GM19043 (cell line): ENCODE measurements around the gene THSD7A.
A peak's percentile ranks its signal among the peaks of the same experiment; 100 is the strongest.

ENCODE experiments used
- ATAC-seq: cut with Tn5 transposase; IDR thresholded peaks from one replicate; pipeline ENCODE4 v1.9.1; 2021; ENCODE audit warnings: low read depth; ENCODE audit not compliant: unreplicated experiment

Gene THSD7A, protein sequence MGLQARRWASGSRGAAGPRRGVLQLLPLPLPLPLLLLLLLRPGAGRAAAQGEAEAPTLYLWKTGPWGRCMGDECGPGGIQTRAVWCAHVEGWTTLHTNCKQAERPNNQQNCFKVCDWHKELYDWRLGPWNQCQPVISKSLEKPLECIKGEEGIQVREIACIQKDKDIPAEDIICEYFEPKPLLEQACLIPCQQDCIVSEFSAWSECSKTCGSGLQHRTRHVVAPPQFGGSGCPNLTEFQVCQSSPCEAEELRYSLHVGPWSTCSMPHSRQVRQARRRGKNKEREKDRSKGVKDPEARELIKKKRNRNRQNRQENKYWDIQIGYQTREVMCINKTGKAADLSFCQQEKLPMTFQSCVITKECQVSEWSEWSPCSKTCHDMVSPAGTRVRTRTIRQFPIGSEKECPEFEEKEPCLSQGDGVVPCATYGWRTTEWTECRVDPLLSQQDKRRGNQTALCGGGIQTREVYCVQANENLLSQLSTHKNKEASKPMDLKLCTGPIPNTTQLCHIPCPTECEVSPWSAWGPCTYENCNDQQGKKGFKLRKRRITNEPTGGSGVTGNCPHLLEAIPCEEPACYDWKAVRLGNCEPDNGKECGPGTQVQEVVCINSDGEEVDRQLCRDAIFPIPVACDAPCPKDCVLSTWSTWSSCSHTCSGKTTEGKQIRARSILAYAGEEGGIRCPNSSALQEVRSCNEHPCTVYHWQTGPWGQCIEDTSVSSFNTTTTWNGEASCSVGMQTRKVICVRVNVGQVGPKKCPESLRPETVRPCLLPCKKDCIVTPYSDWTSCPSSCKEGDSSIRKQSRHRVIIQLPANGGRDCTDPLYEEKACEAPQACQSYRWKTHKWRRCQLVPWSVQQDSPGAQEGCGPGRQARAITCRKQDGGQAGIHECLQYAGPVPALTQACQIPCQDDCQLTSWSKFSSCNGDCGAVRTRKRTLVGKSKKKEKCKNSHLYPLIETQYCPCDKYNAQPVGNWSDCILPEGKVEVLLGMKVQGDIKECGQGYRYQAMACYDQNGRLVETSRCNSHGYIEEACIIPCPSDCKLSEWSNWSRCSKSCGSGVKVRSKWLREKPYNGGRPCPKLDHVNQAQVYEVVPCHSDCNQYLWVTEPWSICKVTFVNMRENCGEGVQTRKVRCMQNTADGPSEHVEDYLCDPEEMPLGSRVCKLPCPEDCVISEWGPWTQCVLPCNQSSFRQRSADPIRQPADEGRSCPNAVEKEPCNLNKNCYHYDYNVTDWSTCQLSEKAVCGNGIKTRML (N-terminal part only)

GRCh38 chr7:11831736-11832495, at the start of gene THSD7A:
Gene THSD7A (minus strand): TSS chr7:11832198. CDS start chr7:11831946, 252 bp downstream.
- peak; percentile 52 for ATAC-seq

- ATAC-seq, result no peak
These were observed 49.7 kb upstream of the THSD7A start for GRCh38 chr7:11881680-11882079.

GRCh38 chr7:11875635-11876034, 43.6 kb upstream of the THSD7A start:
- ATAC-seq, result no peak

- no peak for ATAC-seq
These were observed 33.7 kb upstream of the THSD7A start for GRCh38 chr7:11865671-11866070.

DNA sequence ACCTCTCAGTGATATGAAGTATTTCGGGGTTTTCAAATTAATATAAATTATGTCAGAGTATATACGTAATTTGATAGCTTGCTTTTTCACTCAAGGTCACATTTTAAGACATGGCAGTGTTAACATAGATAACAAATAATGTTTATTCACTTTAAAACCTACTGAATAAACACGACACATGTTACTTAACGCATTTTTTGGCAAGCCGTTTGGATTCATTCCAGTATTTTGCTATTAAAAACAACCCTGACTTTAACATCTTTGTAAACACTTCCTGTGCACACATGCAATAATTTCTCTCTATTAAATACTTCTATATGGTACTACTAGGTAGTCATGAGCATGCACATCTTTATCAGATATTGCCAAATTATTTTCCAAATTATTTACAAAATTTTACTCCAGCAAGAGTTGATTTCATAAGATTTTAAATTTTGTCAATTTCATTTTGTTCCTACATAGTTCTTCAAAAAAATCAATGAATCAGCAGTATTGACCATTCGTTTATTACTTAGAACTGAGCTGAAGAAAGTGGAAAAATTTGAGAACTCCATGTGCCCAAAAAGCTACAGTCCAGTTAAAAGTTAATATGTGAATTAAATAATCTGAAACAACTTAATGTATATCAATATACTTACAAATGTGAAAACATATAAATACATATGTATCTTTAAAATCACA, 26.8 kb upstream of the THSD7A start:
- ATAC-seq, result no peak

DNA sequence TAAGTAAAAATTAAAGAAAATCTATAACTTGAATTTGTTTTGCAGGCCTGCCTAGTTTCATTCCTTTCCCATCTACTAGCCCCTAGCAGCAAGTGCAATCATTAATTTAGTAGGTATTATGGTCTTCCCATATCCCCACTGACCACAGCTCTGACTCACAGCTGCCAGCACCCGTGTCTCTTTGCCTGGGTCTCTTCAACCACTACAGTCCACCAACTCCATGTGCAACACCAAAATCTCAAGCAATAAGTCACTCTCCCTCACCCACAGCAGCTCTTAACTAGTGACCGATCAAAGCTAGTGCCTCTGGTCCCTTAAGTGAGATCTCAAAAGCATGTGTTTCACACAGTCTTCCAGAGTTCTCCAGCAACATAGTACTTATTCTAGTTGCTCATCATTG, 26.0 kb upstream of the THSD7A start:
- ATAC-seq, result no peak

GRCh38 chr7:11848251-11848650, 16.3 kb upstream of the THSD7A start:
- no peak for ATAC-seq

DNA sequence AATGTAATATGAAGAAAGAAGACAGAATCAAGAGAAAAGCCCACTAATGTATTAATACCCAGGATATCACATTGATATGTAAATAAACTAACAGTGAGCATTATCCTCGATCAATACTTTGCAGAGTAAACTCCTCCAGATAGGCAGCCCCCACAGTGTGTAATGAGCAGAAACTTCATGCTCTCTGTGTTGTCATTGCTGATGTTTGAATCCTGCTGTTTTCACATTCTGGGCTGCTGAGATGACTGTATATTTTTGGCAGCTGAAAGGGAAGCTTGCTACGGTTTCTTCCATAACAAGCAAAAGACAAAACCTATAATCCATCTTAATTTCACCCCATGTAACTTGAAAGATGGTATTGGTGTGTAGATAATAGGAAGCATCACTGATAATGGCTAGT, 15.3 kb upstream of the THSD7A start:
- ATAC-seq, result no peak

DNA sequence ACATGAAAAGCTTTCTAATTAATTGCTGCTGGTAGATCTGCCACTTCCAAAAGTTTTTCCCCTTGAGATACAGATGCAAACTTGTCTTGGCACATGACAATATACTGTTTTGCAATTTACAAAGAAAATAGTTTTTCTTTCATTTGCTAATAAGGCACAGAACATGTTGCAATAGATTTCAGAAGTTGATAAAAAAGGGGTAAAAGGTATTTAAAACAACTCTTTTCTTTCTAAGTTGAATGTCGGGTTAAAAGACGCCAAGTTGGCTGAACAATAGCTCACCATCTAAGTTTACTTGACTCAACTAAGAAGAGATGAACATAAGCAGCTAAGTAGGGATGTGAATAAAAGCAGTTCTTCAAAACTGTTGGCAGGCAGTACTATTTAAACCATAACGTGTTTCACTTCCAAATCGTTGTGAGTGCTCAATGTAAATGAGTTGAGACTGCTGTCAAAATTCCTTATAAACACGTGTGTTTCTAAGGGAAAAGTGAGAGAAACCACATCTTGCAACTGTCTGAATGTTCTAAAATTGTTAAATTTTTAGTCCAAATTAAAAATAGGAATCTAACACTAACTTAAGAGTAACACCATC, 14.5 kb upstream of the THSD7A start:
- no peak for ATAC-seq

DNA sequence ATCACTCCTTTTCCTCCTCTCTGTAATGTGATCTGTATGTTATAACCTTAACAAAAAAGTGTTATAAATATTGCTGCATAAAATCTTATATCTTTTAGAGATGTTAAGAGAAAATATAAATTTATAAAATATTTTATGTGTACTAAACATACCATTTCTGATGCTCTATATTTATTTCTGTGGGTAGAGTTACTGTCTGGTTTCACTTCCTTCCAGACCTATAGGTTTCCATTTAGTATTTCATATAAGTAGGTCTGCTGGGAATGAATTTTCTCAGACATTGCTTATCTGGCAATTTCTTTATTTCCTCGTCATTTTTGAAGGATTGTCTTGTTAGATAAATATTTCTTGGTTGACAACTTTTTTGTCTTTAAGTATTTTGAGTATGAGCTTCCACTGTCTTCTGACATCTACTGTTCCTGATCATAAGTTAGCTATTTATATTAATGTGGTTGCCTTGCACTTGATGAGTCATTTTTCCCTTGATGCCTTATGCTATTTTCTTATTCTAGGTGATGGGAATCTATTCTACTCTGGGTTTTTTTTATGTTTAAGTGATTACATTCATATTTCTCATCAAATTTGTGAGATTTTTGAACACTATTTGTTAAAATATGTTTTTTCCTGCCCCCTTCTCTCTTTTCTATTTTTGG, 11.2 kb upstream of the THSD7A start:
- ATAC-seq, result no peak

DNA sequence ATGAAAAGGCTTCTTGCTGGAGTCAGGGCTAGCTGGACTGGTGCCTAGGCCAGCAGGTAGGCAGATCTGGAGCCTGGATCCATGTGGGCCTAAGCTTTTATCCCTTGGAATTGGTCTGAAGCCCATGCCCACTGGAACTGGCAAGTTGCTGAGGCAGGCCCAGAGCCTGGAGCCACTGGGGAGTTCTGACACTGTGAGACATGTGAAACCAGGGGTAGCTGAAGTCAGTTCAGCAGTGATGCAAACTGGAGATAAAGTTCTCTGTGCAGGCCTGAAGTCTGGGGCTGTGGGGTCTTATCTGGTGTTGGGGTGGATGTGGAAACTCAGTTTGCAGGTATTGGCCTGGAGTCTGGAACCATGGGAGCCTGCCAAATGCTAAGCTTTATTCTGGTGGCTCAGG, 9.7 kb upstream of the THSD7A start:
- no peak for ATAC-seq

DNA sequence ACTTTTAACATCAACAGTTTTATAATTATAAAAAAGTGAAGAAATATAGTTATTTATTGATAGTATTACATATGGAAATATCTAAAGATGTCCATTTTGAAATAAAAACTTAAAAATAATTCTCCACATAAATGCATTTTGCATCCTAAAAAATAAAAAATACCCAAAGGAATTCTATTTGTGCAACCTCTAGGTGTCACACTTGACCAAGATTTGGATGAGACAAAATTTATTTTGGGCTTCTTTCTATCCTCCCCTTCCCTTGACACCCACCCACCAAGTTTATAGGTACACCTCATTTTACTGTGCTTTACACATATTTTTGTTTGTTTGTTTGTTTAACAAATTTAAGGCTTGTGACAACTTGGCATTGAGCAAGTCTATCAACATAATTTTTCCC, 3.3 kb upstream of the THSD7A start:
- no peak for ATAC-seq

DNA sequence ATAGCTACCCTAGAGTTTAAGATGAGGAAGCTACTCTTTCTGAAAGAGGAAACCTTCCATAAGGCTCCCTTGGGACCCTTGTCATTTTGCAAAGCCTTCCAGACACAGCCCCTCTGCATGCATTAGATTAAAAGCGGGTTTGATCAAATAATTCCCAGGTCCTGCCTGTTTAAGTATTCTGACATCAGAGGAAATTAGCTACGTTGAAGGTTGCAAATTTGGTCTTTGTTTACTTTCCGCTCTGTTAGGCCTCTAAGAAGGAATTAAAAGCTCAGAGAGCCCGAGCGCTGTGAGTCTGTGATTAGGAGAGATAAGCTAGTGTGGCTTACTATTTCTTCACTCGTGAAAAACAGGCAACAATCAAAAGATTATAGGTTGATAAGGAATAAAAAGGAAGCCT, 1.4 kb upstream of the THSD7A start:
- ATAC-seq, result no peak

DNA sequence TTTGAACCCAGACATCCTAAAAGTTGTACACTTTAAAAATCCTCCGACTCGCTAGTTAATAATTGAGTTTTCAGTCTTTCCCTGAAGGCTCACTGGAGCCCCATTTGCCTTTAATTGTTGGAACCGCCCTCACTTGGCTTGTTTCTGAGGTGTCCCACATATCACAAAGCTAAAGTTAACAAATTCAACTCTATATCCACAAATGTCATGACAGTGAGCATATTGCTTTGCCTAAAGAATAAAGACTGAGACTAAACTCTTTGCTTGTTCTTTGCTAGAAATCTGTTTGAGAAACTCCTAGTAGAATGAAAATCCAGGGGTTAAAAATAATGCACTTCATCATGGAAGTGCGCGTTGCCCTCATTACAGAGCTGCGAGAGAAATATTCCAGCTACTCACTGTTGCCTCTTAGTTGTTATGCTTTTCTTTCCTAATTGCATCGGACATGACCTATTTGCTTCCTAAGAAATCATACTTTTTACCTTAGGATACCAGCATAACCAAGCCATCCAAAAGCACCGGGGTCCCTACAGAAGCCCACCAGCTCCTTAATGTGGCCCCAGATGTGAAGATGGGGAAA, 752 bp downstream of the THSD7A start:
- ATAC-seq, result no peak

- no peak for ATAC-seq
These were observed 1.3 kb downstream of the THSD7A start for GRCh38 chr7:11830582-11831155.

GRCh38 chr7:11829954-11830353, 2.0 kb downstream of the THSD7A start:
- ATAC-seq, result no peak

DNA sequence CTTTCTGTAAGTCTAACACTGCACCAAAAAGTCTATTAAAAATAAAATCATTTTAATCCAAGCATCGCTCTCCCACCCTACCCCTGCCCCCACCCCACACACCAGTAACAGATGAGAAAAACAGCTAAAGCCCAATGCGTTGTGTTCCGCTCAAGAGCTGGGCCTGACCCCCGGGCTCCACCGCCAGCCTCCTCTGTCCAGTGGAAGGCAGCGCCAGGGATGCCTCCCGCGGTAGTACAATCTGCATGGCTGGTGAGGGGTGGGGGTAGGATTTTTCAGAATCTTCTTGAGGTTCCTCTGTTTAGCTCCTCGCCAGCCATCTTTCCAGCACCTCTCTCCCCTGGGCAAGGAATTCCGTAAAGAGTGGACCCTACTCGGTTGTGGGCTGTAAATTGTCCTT, 12.1 kb downstream of the THSD7A start:
- ATAC-seq, result no peak

- ATAC-seq, result no peak
These were observed 12.7 kb downstream of the THSD7A start for GRCh38 chr7:11819271-11819670.
